ENCODE data around the gene KRTAP19-2. TPM values are rescaled to one million over a fixed set of nuclear protein-coding genes. Genes with fewer than 3 reads are reported as not detected.

The KRTAP19-2 gene
- total RNA-seq, 4 donors from 2014 or later: not detected

DNA sequence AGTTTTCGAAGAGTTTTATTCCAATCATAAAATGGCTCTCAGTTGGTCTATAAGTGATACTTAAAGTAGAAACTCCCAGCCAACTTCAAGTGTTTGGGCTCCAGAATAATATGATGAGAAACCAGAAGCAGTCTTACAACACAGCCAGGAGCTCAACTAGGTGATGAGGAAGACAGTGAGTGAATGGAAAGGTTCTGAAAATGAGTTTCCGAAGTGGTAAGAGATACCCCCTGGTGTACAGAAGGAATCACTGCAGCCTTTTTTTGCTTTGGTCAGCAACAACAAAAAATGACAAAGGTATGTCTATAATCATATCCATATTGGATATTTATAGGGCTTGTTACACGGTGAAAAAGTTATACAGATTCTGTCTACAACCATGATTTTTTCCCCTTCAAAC, 23.5 kb downstream of the KRTAP19-2 start:
- intact Hi-C loops (cut with DNase I): no loop called here
- H3K4me3 ChIP-seq: no peak overlapping the region
- H3K9me3 ChIP-seq: no peaks in the 10 kb centered on the region
- no peak overlapping the region for H3K27ac ChIP-seq (replicated peaks in 1 of 4)
- no peaks in the 10 kb centered on the region for H3K27me3 ChIP-seq
- TF ChIP-seq EP300 (IDR thresholded peaks at IDR 0.05) (no peak), CTCF (IDR thresholded peaks at IDR 0.05) (no peak), POLR2A (IDR thresholded peaks at IDR 0.05; ENCODE audit: low read depth) (no peak), POLR2AphosphoS5 (IDR thresholded peaks at IDR 0.05) (no peak)
- 63% methylated on average over 3 of the region's 3 CpGs for WGBS
- H3K4me1 ChIP-seq: no peaks in the 10 kb centered on the region
- no peak for DNase-seq (ENCODE audit: extremely low spot score)
- no peaks in the 10 kb centered on the region for H3K36me3 ChIP-seq

GRCh38 chr21:30448514-30448913, 38.7 kb downstream of the KRTAP19-2 start:
- Histone ChIP-seq H3K9me3 (no peaks in the 10 kb centered on the region), H3K4me1 (no peaks in the 10 kb centered on the region), H3K27me3 (no peaks in the 10 kb centered on the region), H3K36me3 (no peaks in the 10 kb centered on the region), H3K4me3 (no peak overlapping the region), H3K27ac (replicated peaks in 1 of 4) (no peak overlapping the region)
- 85% methylated on average over 3 of the region's 3 CpGs for WGBS
- no peak for DNase-seq (ENCODE audit: extremely low spot score)
- TF ChIP-seq POLR2A (IDR thresholded peaks at IDR 0.05; ENCODE audit: low read depth) (no peak), CTCF (IDR thresholded peaks at IDR 0.05) (no peak), EP300 (IDR thresholded peaks at IDR 0.05) (no peak), POLR2AphosphoS5 (IDR thresholded peaks at IDR 0.05) (no peak)
- intact Hi-C loops (cut with DNase I): no loop called here

GRCh38 chr21:30447056-30447455, 40.2 kb downstream of the KRTAP19-2 start:
- no peaks in the 10 kb centered on the region for H3K27me3 ChIP-seq
- TF ChIP-seq EP300 (IDR thresholded peaks at IDR 0.05): no peak
- no peak for TF ChIP-seq POLR2A (IDR thresholded peaks at IDR 0.05; ENCODE audit: low read depth)
- intact Hi-C loops (cut with DNase I): no loop called here
- H3K36me3 ChIP-seq: no peaks in the 10 kb centered on the region
- WGBS: 27% methylated on average over 4 of the region's 4 CpGs
- DNase-seq (ENCODE audit: extremely low spot score): no peak
- H3K27ac ChIP-seq (replicated peaks in 1 of 4): no peak overlapping the region
- no peak overlapping the region for H3K4me3 ChIP-seq
- no peaks in the 10 kb centered on the region for H3K4me1 ChIP-seq
- H3K9me3 ChIP-seq: no peaks in the 10 kb centered on the region

GRCh38 chr21:30444204-30444603, 43.0 kb downstream of the KRTAP19-2 start:
- Histone ChIP-seq H3K4me1 (no peaks in the 10 kb centered on the region), H3K36me3 (no peaks in the 10 kb centered on the region), H3K27ac (replicated peaks in 1 of 4) (no peak overlapping the region), H3K4me3 (no peak overlapping the region), H3K9me3 (no peaks in the 10 kb centered on the region), H3K27me3 (no peaks in the 10 kb centered on the region)
- no peak for DNase-seq (ENCODE audit: extremely low spot score)
- intact Hi-C loops (cut with DNase I): no loop called here
- TF ChIP-seq EP300 (IDR thresholded peaks at IDR 0.05): no peak
- TF ChIP-seq CTCF (IDR thresholded peaks at IDR 0.05): no peak
- TF ChIP-seq POLR2AphosphoS5 (IDR thresholded peaks at IDR 0.05): no peak
- no peak for TF ChIP-seq POLR2A (IDR thresholded peaks at IDR 0.05; ENCODE audit: low read depth)
- 40% methylated on average over 1 of the region's 1 CpG for WGBS

GRCh38 chr21:30443226-30443625, 44.0 kb downstream of the KRTAP19-2 start:
- no peaks in the 10 kb centered on the region for H3K9me3 ChIP-seq
- no peak for DNase-seq (ENCODE audit: extremely low spot score)
- H3K4me3 ChIP-seq: no peak overlapping the region
- no peaks in the 10 kb centered on the region for H3K36me3 ChIP-seq
- intact Hi-C loops (cut with DNase I): no loop called here
- H3K27me3 ChIP-seq: no peaks in the 10 kb centered on the region
- no peaks in the 10 kb centered on the region for H3K4me1 ChIP-seq
- TF ChIP-seq CTCF (IDR thresholded peaks at IDR 0.05): no peak
- no peak for TF ChIP-seq POLR2A (IDR thresholded peaks at IDR 0.05; ENCODE audit: low read depth)
- no peak for TF ChIP-seq POLR2AphosphoS5 (IDR thresholded peaks at IDR 0.05)
- no peak for TF ChIP-seq EP300 (IDR thresholded peaks at IDR 0.05)
- H3K27ac ChIP-seq (replicated peaks in 1 of 4): no peak overlapping the region
